ENCODE measurements around the gene FAM222B. TPM values are rescaled to one million over a fixed set of nuclear protein-coding genes. Genes with fewer than 3 reads are reported as not detected.

The FAM222B gene
- total and polyA plus RNA-seq, 9 of the 15 experiments (the other 6 are each of a cell fraction or from before 2014, with no cell fraction given) = 4.0 to 34.6 (median 7.5) TPM

- TF ChIP-seq ZNF778 (CRISPR knock-in tag; IDR thresholded peaks at IDR 0.05) (no peak), POU5F1 (IDR thresholded peaks at IDR 0.05; ENCODE audit: borderline replicate concordance, low read depth, low read length, partially characterized antibody) (no peak), ZNF354B (CRISPR knock-in tag; IDR thresholded peaks at IDR 0.05) (no peak)
These were observed 34.5 kb downstream of the FAM222B start (continued) for GRCh38 chr17:28807925-28808634.

DNA sequence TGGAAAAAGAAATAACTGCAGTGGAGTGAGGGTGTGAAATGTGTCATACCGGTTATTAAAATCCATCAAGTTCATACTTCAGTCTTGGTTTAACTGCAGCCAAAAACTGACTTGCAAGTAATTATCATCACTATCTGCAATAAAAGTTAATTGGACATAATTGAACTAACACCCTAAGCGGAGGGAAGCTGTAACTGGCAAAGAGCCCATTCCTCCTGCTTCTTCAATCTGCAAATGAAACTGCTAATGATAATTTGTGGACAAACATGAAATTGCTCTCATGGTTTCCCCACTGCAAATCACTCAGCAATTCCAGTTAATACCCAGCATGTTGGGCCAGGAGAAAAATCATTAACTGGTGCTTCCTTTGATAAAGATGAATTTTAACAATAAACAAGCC lies 46.5 kb downstream of the FAM222B start:
- no peak for DNase-seq (ENCODE audit: extremely low read depth in 1 of 4, low spot score in 3 of 4)
- no peak overlapping the region for H2AFZ ChIP-seq (ENCODE audit: low read depth, low read length)
- intact Hi-C loops (cut with micrococcal nuclease) (no loop called here), in situ Hi-C loops (cut with MboI) (no loop called here)
- no peak overlapping the region for H3K27ac ChIP-seq (ENCODE audit: extremely low read depth, low read depth, low read length)
- H3K9me3 ChIP-seq (replicated peaks; ENCODE audit: control insufficient read depth, insufficient read depth, low read depth, low read length) = no peaks in the 10 kb centered on the region
- H3K9me1 ChIP-seq (ENCODE audit: control insufficient read depth, insufficient read depth, low read length) = no peaks in the 10 kb centered on the region
- no peak overlapping the region for H3K9ac ChIP-seq (ENCODE audit: insufficient read depth in 1 of 2, low read depth in 2 of 2, low read length in 2 of 2)
- no peaks in the 10 kb centered on the region for H3K27me3 ChIP-seq (ENCODE audit: control insufficient read depth in 2 of 2, insufficient read depth in 2 of 2, low read length in 2 of 2)
- peaks cover 16 to 21% of the 10 kb centered on the region in 2 experiments for H3K4me1 ChIP-seq (replicated peaks in 1 of 2; ENCODE audit: control insufficient read depth in 2 of 2, insufficient read depth in 2 of 2, low read length in 2 of 2)
- no peak for FAIRE-seq
- TF ChIP-seq NFIC (IDR thresholded peaks at IDR 0.05) (peak; percentile 42; the same call in 1 of the 2 replicates), ZNF778 (CRISPR knock-in tag; IDR thresholded peaks at IDR 0.05) (no peak)
- no peak for ATAC-seq
- 84% methylated on average over 2 of the region's 2 CpGs for WGBS (ENCODE audit: insufficient coverage, low coverage, missing lambda C conversion rate)
- no peak overlapping the region for H3K4me2 ChIP-seq (ENCODE audit: insufficient read depth, low read length)
- peaks cover 43% of the 10 kb centered on the region; the same call in 2 of the 3 replicates for H3K36me3 ChIP-seq (ENCODE audit: control insufficient read depth, insufficient read depth, low read length)
- H3K4me3 ChIP-seq = no peak overlapping the region
- peaks cover 90% of the 10 kb centered on the region for H3K79me2 ChIP-seq (ENCODE audit: control insufficient read depth, insufficient read depth, low read length)
- BruUV-seq (replicated peaks) = no TSS peak
- ChIA-PET POLR2A (interaction anchor here (1.0 to 1.9 kb wide), 3 partner anchors 10 to 13 kb away, joined by 3 to 21 read pairs (median 10); no protein-coding TSS in a partner anchor), CTCF (ENCODE audit: low intra/inter-chr PET ratio) (no interaction called here)
- peaks cover 8% of the 10 kb centered on the region for H4K20me1 ChIP-seq (replicated peaks; ENCODE audit: control insufficient read depth, insufficient read depth, low read length)

All from K562 (cell line).